ENCODE measurements around the gene IL17RA. TPM values are rescaled to one million over a fixed set of nuclear protein-coding genes. Genes with fewer than 3 reads are reported as not detected.

IL17RA gene
- total RNA-seq, 4 donors from 2014 or later: 18.4 to 51.3 (median 32.9) TPM

DNA sequence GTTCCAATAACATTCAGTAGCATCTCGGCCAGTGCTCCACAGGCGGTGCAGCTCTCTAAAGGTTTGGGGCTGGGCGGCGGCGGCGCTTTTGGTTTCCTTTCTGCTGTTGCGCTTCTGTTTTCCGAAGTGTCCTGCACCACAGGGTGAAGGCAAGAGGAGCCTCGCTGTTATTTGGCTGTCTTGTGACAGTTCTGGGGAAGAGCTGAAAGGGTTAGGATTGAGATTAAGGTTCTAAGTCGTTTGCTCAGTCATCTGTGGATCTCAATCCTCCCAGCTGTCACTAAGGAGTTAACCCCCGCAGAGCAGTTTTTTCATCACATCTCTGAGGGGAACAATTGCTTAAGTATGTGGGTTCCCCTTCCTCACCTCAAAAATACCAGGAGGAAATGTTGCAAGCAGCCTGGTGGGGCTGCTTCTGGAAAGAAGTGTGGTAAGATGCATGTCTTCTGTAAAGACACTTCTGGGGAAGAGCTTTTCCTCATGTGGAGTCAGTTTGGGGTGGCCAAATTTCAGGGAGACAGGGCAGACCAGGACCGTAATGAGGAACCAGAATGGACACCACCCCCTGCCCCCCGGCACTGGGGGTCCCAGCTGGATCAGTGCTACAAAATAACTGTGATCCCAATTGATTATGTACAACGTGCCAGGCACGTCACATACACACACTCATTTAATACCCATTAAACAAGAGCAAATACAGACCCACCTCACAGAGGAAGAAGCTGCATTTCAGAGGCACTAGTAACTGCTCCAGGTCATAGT is 22.2 kb downstream of the IL17RA start:
- in situ Hi-C loops (cut with MboI; ENCODE audit: low pct_ligation_motif_present in 1 of 4, low pct_unique_long_range_greater_than_20kb in 1 of 4, low sequenced_read_pairs in 3 of 4) (no loop called here), intact Hi-C loops (cut with DNase I; ENCODE audit: low total_unique reads) (no loop called here)
- no peaks in the 10 kb centered on the region for H3K27me3 ChIP-seq
- no peaks in the 10 kb centered on the region for H3K9me3 ChIP-seq
- H3K27ac ChIP-seq: peak overlapping the region in 2 of 4 donors; percentile 37
- TF ChIP-seq EP300 (IDR thresholded peaks at IDR 0.05; ENCODE audit: low read depth) (no peak), POLR2AphosphoS5 (IDR thresholded peaks at IDR 0.05) (no peak)
- 40 to 80% methylated on average over 1 to 15 of the region's 15 CpGs for WGBS, 2 donors (ENCODE audit: low coverage in 1 of 2)
- DNase-seq: no peak
- peaks cover 0 to 33% (median 11%) of the 10 kb centered on the region in 4 donors for H3K36me3 ChIP-seq
- no peak overlapping the region for H3K4me3 ChIP-seq
- H3K4me1 ChIP-seq: no peaks in the 10 kb centered on the region

DNA sequence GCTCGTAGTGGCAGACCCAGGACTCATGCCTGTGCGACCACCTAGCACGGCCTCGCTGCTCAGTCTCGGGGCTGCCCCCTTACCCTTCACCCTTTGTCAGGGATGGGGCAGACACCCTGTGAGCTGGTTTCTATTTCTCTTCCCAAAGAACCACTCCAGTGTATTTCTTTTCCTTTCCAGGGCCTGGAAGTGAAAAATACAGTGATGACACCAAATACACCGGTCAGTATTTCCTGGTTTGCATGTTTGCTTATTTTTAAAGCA is 22.7 kb downstream of the IL17RA start:
- in situ Hi-C loops (cut with MboI; ENCODE audit: low pct_ligation_motif_present in 1 of 4, low pct_unique_long_range_greater_than_20kb in 1 of 4, low sequenced_read_pairs in 3 of 4): no loop called here
- TF ChIP-seq, protein P1, sequence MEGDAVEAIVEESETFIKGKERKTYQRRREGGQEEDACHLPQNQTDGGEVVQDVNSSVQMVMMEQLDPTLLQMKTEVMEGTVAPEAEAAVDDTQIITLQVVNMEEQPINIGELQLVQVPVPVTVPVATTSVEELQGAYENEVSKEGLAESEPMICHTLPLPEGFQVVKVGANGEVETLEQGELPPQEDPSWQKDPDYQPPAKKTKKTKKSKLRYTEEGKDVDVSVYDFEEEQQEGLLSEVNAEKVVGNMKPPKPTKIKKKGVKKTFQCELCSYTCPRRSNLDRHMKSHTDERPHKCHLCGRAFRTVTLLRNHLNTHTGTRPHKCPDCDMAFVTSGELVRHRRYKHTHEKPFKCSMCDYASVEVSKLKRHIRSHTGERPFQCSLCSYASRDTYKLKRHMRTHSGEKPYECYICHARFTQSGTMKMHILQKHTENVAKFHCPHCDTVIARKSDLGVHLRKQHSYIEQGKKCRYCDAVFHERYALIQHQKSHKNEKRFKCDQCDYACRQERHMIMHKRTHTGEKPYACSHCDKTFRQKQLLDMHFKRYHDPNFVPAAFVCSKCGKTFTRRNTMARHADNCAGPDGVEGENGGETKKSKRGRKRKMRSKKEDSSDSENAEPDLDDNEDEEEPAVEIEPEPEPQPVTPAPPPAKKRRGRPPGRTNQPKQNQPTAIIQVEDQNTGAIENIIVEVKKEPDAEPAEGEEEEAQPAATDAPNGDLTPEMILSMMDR (IDR thresholded peaks at IDR 0.05): no peak
- TF ChIP-seq EP300 (IDR thresholded peaks at IDR 0.05; ENCODE audit: low read depth) (no peak), POLR2A (IDR thresholded peaks at IDR 0.05) (no peak), POLR2AphosphoS5 (IDR thresholded peaks at IDR 0.05) (no peak)
- Histone ChIP-seq H3K4me1 (no peaks in the 10 kb centered on the region), H3K27me3 (no peaks in the 10 kb centered on the region), H3K27ac (peak overlapping the region in 1 of 4 donors; percentile 37), H3K36me3 (peaks cover 0 to 28% (median 9%) of the 10 kb centered on the region in 4 donors), H3K4me3 (no peak overlapping the region), H3K9me3 (no peaks in the 10 kb centered on the region)
- no peak for DNase-seq
- whole genome bisulfite sequencing, 2 donors (ENCODE audit: low coverage in 1 of 2): 87 to 100% methylated on average over 2 to 6 of the region's 6 CpGs
- intact Hi-C loops (cut with DNase I; ENCODE audit: low total_unique reads): no loop called here

DNA sequence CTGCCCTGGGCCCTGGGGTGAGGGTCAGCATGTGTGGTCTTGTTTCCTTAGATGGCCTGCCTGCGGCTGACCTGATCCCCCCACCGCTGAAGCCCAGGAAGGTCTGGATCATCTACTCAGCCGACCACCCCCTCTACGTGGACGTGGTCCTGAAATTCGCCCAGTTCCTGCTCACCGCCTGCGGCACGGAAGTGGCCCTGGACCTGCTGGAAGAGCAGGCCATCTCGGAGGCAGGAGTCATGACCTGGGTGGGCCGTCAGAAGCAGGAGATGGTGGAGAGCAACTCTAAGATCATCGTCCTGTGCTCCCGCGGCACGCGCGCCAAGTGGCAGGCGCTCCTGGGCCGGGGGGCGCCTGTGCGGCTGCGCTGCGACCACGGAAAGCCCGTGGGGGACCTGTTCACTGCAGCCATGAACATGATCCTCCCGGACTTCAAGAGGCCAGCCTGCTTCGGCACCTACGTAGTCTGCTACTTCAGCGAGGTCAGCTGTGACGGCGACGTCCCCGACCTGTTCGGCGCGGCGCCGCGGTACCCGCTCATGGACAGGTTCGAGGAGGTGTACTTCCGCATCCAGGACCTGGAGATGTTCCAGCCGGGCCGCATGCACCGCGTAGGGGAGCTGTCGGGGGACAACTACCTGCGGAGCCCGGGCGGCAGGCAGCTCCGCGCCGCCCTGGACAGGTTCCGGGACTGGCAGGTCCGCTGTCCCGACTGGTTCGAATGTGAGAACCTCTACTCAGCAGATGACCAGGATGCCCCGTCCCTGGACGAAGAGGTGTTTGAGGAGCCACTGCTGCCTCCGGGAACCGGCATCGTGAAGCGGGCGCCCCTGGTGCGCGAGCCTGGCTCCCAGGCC is 23.7 kb downstream of the IL17RA start:
- intact Hi-C loops (cut with DNase I; ENCODE audit: low total_unique reads): no loop called here
- WGBS, 2 donors (ENCODE audit: low coverage in 1 of 2): 96% methylated on average over 66 of the region's 66 CpGs; no CpG with 5 or more reads in 1 of the 2 donors

DNA sequence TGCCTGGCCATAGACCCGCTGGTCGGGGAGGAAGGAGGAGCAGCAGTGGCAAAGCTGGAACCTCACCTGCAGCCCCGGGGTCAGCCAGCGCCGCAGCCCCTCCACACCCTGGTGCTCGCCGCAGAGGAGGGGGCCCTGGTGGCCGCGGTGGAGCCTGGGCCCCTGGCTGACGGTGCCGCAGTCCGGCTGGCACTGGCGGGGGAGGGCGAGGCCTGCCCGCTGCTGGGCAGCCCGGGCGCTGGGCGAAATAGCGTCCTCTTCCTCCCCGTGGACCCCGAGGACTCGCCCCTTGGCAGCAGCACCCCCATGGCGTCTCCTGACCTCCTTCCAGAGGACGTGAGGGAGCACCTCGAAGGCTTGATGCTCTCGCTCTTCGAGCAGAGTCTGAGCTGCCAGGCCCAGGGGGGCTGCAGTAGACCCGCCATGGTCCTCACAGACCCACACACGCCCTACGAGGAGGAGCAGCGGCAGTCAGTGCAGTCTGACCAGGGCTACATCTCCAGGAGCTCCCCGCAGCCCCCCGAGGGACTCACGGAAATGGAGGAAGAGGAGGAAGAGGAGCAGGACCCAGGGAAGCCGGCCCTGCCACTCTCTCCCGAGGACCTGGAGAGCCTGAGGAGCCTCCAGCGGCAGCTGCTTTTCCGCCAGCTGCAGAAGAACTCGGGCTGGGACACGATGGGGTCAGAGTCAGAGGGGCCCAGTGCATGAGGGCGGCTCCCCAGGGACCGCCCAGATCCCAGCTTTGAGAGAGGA is 24.5 kb downstream of the IL17RA start:
- DNase-seq: no peak
- H3K9me3 ChIP-seq: no peaks in the 10 kb centered on the region
- TF ChIP-seq, protein P1 (IDR thresholded peaks at IDR 0.05): no peak
- no peak for TF ChIP-seq EP300 (IDR thresholded peaks at IDR 0.05; ENCODE audit: low read depth)
- no peak for TF ChIP-seq POLR2AphosphoS5 (IDR thresholded peaks at IDR 0.05)
- no peak for TF ChIP-seq POLR2A (IDR thresholded peaks at IDR 0.05)
- in situ Hi-C loops (cut with MboI; ENCODE audit: low pct_ligation_motif_present in 1 of 4, low pct_unique_long_range_greater_than_20kb in 1 of 4, low sequenced_read_pairs in 3 of 4) (no loop called here), intact Hi-C loops (cut with DNase I; ENCODE audit: low total_unique reads) (no loop called here)
- no peak overlapping the region for H3K4me3 ChIP-seq
- no peaks in the 10 kb centered on the region for H3K27me3 ChIP-seq
- H3K4me1 ChIP-seq: no peaks in the 10 kb centered on the region
- WGBS, 2 donors (ENCODE audit: low coverage in 1 of 2): 93% methylated on average over 42 of the region's 42 CpGs; no CpG with 5 or more reads in 1 of the 2 donors
- no peak overlapping the region for H3K27ac ChIP-seq
- peaks cover 0 to 21% (median 8%) of the 10 kb centered on the region in 4 donors for H3K36me3 ChIP-seq

More for the DNA sequence above, 23.7 kb downstream of the IL17RA start:
- in situ Hi-C loops (cut with MboI; ENCODE audit: low pct_ligation_motif_present in 1 of 4, low pct_unique_long_range_greater_than_20kb in 1 of 4, low sequenced_read_pairs in 3 of 4): no loop called here
- no peak for TF ChIP-seq POLR2A (IDR thresholded peaks at IDR 0.05)
- no peak for TF ChIP-seq POLR2AphosphoS5 (IDR thresholded peaks at IDR 0.05)
- no peak for TF ChIP-seq EP300 (IDR thresholded peaks at IDR 0.05; ENCODE audit: low read depth)
- TF ChIP-seq, protein P1 (IDR thresholded peaks at IDR 0.05): no peak
- no peaks in the 10 kb centered on the region for H3K4me1 ChIP-seq
- peaks cover 0 to 21% (median 8%) of the 10 kb centered on the region in 4 donors for H3K36me3 ChIP-seq
- H3K27me3 ChIP-seq: no peaks in the 10 kb centered on the region
- H3K9me3 ChIP-seq: no peaks in the 10 kb centered on the region
- no peak overlapping the region for H3K4me3 ChIP-seq
- H3K27ac ChIP-seq: no peak overlapping the region
- DNase-seq: no peak
